HG02943 (cell line): ENCODE data around the gene PCDHA2.
"Not testable (repeated sequence)": the region's sequence is repeated elsewhere in the genome, so short reads cannot be mapped to it uniquely, and the experiment has no call there.

Experiments used
- ATAC-seq: cut with Tn5 transposase; IDR thresholded peaks from one replicate; pipeline ENCODE4 v1.9.1; 2021; ENCODE audit warnings: mild to moderate bottlenecking, low read depth, moderate library complexity; ENCODE audit not compliant: unreplicated experiment

The PCDHA2 gene

GRCh38 chr5:140808889-140809291 lies 14.2 kb downstream of the PCDHA2 start:
- ATAC-seq = no peak

GRCh38 chr5:140821375-140822280 lies 27.0 kb downstream of the PCDHA2 start, which contains the start of gene PCDHA5:
TSS of gene PCDHA5 (plus strand) at chr5:140821613.
- no peak for ATAC-seq

GRCh38 chr5:140822281-140822629 lies 27.6 kb downstream of the PCDHA2 start:
- ATAC-seq = no peak

GRCh38 chr5:140822969-140823368 lies 28.3 kb downstream of the PCDHA2 start:
- ATAC-seq = not testable (repeated sequence)

GRCh38 chr5:140823475-140823874 lies 28.8 kb downstream of the PCDHA2 start:
- ATAC-seq = no peak

- no peak for ATAC-seq
Observed at GRCh38 chr5:140827704-140828361, 33.2 kb downstream of the PCDHA2 start, which contains the start of gene PCDHA6. TSS of gene PCDHA6 (plus strand) at chr5:140827960. CDS start at chr5:140828092, 132 bp downstream.

GRCh38 chr5:140828362-140828737 lies 33.7 kb downstream of the PCDHA2 start:
- no peak for ATAC-seq

- ATAC-seq = not testable (repeated sequence)
Observed at GRCh38 chr5:140829511-140830501, 35.2 kb downstream of the PCDHA2 start.

GRCh38 chr5:140833993-140834392 lies 39.3 kb downstream of the PCDHA2 start, which contains the start of gene PCDHA7:
TSS of gene PCDHA7 (plus strand) at chr5:140834269. CDS start at chr5:140834384, 115 bp downstream.
- ATAC-seq = no peak

- not testable (repeated sequence) for ATAC-seq
Observed at GRCh38 chr5:140834439-140835008, 39.9 kb downstream of the PCDHA2 start.

GRCh38 chr5:140835622-140836510 lies 41.2 kb downstream of the PCDHA2 start:
- no peak for ATAC-seq

GRCh38 chr5:140840978-140841962 lies 46.6 kb downstream of the PCDHA2 start, which contains the start of gene PCDHA8:
TSS of gene PCDHA8 (plus strand) at chr5:140841187. CDS start at chr5:140841322, 135 bp downstream.
- no peak for ATAC-seq

- ATAC-seq = no peak
Observed at GRCh38 chr5:140842798-140843733, 48.4 kb downstream of the PCDHA2 start.
